Measurements from ENCODE around the gene FUT8.

Gene FUT8

GRCh38 chr14:65440230-65440629 is 27.7 kb downstream of the FUT8 start:
- H3K79me2 ChIP-seq = peaks cover 23% of the 10 kb centered on the region
- no peak overlapping the region for H3K4me2 ChIP-seq (ENCODE audit: low read length)
- H3K9me3 ChIP-seq (ENCODE audit: control insufficient read depth, low read length) = no peaks in the 10 kb centered on the region
- no peak overlapping the region for H3K9ac ChIP-seq
- H3K4me1 ChIP-seq = peaks cover 4% of the 10 kb centered on the region
- no peaks in the 10 kb centered on the region for H3K36me3 ChIP-seq (ENCODE audit: control insufficient read depth, insufficient read depth, low read length)
- H3K4me3 ChIP-seq (ENCODE audit: low read depth, low read length) = no peak overlapping the region
- no peaks in the 10 kb centered on the region for H3K27me3 ChIP-seq (ENCODE audit: control insufficient read depth, insufficient read depth, low read length)
- TF ChIP-seq CTCF (IDR thresholded peaks at IDR 0.05) = no peak
- no peak overlapping the region for H3K27ac ChIP-seq
- H2AFZ ChIP-seq = no peak overlapping the region

GRCh38 chr14:65444230-65444629 is 31.7 kb downstream of the FUT8 start:
- peaks cover under 1% of the 10 kb centered on the region for H3K4me1 ChIP-seq
- no peaks in the 10 kb centered on the region for H3K27me3 ChIP-seq (ENCODE audit: control insufficient read depth, insufficient read depth, low read length)
- no peaks in the 10 kb centered on the region for H3K36me3 ChIP-seq (ENCODE audit: control insufficient read depth, insufficient read depth, low read length)
- H3K79me2 ChIP-seq = peaks cover 23% of the 10 kb centered on the region
- no peak overlapping the region for H2AFZ ChIP-seq
- no peaks in the 10 kb centered on the region for H3K9me3 ChIP-seq (ENCODE audit: control insufficient read depth, low read length)
- no peak overlapping the region for H3K4me3 ChIP-seq (ENCODE audit: low read depth, low read length)
- H3K27ac ChIP-seq = no peak overlapping the region
- no peak for TF ChIP-seq CTCF (IDR thresholded peaks at IDR 0.05)
- H3K9ac ChIP-seq = no peak overlapping the region
- no peak overlapping the region for H3K4me2 ChIP-seq (ENCODE audit: low read length)

- H3K9ac ChIP-seq = no peak overlapping the region
- H3K4me3 ChIP-seq (ENCODE audit: low read depth, low read length) = no peak overlapping the region
- H3K9me3 ChIP-seq (ENCODE audit: control insufficient read depth, low read length) = no peaks in the 10 kb centered on the region
- H2AFZ ChIP-seq = no peak overlapping the region
- no peaks in the 10 kb centered on the region for H3K4me1 ChIP-seq
- no peaks in the 10 kb centered on the region for H3K36me3 ChIP-seq (ENCODE audit: control insufficient read depth, insufficient read depth, low read length)
- H3K27me3 ChIP-seq (ENCODE audit: control insufficient read depth, insufficient read depth, low read length) = no peaks in the 10 kb centered on the region
- H3K27ac ChIP-seq = no peak overlapping the region
- no peak overlapping the region for H3K4me2 ChIP-seq (ENCODE audit: low read length)
- no peak for TF ChIP-seq CTCF (IDR thresholded peaks at IDR 0.05)
- peaks cover 22% of the 10 kb centered on the region for H3K79me2 ChIP-seq
Observed at GRCh38 chr14:65446159-65446558, 33.6 kb downstream of the FUT8 start.

- H3K4me1 ChIP-seq = no peaks in the 10 kb centered on the region
- no peak overlapping the region for H2AFZ ChIP-seq
- H3K27ac ChIP-seq = no peak overlapping the region
- H3K79me2 ChIP-seq = peaks cover 15% of the 10 kb centered on the region
- H3K4me2 ChIP-seq (ENCODE audit: low read length) = no peak overlapping the region
- H3K9ac ChIP-seq = no peak overlapping the region
- no peaks in the 10 kb centered on the region for H3K27me3 ChIP-seq (ENCODE audit: control insufficient read depth, insufficient read depth, low read length)
- H3K4me3 ChIP-seq (ENCODE audit: low read depth, low read length) = no peak overlapping the region
- H3K9me3 ChIP-seq (ENCODE audit: control insufficient read depth, low read length) = no peaks in the 10 kb centered on the region
- no peaks in the 10 kb centered on the region for H3K36me3 ChIP-seq (ENCODE audit: control insufficient read depth, insufficient read depth, low read length)
- no peak for TF ChIP-seq CTCF (IDR thresholded peaks at IDR 0.05)
Observed at GRCh38 chr14:65449647-65450046, 37.1 kb downstream of the FUT8 start.

- Histone ChIP-seq H3K9ac (no peak overlapping the region), H3K4me3 (ENCODE audit: low read depth, low read length) (no peak overlapping the region), H3K36me3 (ENCODE audit: control insufficient read depth, insufficient read depth, low read length) (no peaks in the 10 kb centered on the region), H3K9me3 (ENCODE audit: control insufficient read depth, low read length) (no peaks in the 10 kb centered on the region), H2AFZ (no peak overlapping the region), H3K4me1 (no peaks in the 10 kb centered on the region), H3K27ac (no peak overlapping the region), H3K27me3 (ENCODE audit: control insufficient read depth, insufficient read depth, low read length) (no peaks in the 10 kb centered on the region), H3K79me2 (peaks cover 8% of the 10 kb centered on the region), H3K4me2 (ENCODE audit: low read length) (no peak overlapping the region)
- TF ChIP-seq CTCF (IDR thresholded peaks at IDR 0.05) = no peak
Observed at GRCh38 chr14:65453807-65454480, 41.4 kb downstream of the FUT8 start.
